ENCODE data around the gene UBE4A.

UBE4A gene

GRCh38 chr11:118359295-118359958, at the start of gene UBE4A:
Gene UBE4A, plus strand, starts transcription at chr11:118359600. Its CDS starts 5,481 bp downstream, at chr11:118365081.
- DNase-seq, result peak; percentile 96 to 98 (median 97)

- no peak for DNase-seq
These were observed 49.1 kb upstream of the UBE4A start for GRCh38 chr11:118310271-118310670.

- DNase-seq, result no peak
These were observed 48.5 kb upstream of the UBE4A start for GRCh38 chr11:118310781-118311485.

- no peak for DNase-seq
These were observed 47.9 kb upstream of the UBE4A start for GRCh38 chr11:118311518-118311917.

DNA sequence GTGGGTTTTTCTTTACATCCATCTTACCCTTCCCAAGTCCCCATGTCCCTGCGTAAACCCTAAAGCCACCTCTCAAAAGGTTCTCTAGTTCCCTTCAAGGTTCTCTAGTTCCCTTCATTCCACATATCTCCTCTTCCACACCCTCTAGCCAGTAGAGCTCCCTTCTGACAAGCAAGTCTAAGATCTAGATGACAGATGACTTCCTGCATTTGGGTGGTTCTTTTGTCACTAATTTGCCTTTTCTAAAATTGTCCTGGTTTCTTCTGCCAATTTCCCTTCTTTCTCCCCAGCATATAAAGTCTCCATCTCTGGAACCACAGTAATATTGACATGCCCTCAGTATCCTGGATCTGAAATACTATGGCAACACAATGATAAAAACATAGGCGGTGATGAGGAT, 47.1 kb upstream of the UBE4A start:
- no peak for DNase-seq

- no peak for DNase-seq
These were observed 46.2 kb upstream of the UBE4A start for GRCh38 chr11:118313242-118313641.

DNA sequence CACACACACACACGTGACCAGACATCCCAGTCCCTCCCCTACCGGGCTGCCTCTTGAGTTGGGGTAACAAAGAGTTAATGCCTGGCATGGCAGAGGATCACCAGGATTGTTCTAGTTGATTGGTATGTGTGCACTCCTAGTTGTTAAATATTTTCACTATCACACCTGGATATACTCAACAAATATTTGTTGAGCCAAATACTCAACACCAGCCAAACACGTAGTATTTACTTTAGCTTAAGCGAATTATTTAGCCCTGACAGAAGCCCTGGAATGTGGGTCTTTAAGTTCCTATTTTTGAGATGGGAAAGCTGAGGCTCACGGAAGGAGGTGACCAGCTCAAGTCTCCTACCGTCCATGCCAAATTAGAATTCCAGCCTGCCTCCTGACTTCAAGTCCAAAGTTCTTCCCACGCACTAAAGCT, 44.4 kb upstream of the UBE4A start:
- no peak for DNase-seq

- DNase-seq, result no peak
These were observed 41.3 kb upstream of the UBE4A start for GRCh38 chr11:118318124-118318523.

GRCh38 chr11:118318581-118319336, 40.6 kb upstream of the UBE4A start:
- peak; percentile 52 to 76 (median 62) for DNase-seq

DNA sequence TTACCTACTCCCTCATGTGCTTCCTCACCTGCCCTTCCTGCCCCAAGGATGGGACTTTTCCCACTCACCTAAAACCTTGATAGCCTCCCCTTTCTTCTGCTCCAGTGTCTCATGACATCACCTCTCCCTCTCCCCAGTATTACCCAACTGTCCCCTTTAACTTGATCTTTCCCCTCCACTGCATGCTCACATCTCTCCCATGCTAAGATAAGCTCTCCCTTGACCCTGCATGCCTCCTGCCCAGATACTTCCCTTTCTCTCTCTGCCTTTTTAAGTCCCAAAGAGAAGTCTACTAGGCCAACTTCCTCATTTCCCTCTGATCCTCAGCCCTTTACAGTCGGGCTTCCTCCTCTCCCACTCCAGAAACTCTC, 40.1 kb upstream of the UBE4A start:
- DNase-seq, result peak; percentile 79 to 85 (median 81)

DNA sequence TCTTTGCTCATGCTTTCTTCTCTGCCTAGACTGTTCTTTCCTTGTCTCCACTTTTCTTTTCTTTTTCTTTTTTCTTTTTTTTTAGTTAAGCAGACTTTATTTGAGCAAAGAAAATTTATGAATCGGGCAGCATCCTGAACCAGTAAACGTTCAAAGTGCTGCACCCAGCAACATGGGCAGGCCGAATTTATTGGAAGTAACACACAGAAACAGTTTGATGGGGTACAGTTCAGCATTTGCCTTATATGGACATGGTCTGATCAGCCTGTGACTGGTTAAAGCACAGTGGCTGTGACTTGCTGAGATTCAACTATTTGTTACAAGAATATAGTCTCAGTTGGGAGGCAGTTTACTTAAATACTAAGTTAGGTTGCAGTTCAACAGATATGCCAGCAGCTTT, 38.9 kb upstream of the UBE4A start:
- DNase-seq, result no peak

DNA sequence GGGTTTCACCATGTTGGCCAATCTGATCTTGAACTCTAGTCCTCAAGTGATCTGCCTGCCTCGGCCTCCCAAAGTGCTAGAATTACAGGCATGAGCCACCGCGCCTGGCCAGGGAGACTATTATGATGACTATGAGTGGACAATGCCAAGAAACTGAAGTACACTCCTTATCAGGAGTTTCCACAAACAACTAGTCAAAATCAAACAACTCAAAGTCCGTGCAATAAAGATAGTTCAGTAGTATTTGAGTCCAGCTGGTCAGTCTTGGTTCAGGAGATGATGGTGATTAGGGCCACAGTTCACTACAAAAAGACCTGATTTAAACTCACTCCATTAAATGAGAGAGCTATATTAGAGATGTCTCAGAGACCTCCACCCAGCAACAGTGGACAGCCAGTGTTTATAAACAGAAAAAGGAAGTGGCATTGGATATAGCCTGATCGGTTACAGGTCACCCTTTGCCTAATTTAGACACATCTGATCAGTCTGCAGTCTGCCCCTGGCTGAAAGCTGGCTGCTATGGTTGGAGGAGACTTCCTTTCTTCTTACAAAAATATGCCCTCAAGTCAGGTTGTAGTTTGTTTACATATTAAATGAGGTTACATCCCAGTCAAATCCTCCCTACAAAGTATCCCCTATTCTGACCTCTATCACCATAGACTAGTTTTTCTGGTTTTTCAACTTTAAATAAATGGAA, 37.9 kb upstream of the UBE4A start:
- peak in 2 of 3 donors; percentile 21 to 34 for DNase-seq

DNA sequence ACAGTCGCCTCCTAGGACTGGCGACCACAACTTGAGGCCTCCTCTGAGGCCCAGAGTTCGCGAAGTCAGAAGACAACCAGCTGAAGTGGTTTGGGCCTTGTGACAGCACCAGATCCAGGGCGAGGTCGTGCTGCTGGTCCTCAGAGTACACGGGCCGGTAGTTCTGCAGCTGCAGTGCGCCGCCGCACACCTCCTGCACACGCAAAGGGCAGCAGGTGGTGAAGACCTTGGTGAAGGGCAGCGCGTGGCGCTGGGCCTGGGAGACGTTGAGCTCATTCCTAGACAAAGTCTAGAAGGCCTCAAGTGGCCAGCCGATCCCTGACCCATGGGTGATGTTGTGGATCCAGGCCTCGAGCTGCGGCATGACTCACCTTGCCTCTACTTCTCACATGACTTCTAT, 36.7 kb upstream of the UBE4A start:
- DNase-seq, result no peak

DNA sequence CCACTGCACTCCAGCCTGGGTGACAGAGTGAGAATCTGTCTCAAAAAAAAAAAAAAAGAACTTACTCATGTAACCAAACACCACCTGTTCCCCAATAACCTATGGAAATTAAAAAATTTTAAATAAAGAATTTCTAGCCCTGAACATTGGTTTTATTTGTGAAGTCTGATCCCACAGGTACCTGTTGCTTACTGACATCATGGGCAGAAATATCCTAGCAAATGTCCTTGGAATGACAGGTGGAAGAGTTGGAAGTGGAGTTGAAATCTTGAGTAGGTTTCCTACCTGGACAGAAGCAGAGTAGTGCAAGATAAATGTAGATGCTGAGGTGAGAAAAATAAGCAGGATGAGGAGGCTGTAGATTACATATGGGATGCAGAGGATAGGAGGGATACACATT, 34.1 kb upstream of the UBE4A start:
- DNase-seq, result no peak

DNA sequence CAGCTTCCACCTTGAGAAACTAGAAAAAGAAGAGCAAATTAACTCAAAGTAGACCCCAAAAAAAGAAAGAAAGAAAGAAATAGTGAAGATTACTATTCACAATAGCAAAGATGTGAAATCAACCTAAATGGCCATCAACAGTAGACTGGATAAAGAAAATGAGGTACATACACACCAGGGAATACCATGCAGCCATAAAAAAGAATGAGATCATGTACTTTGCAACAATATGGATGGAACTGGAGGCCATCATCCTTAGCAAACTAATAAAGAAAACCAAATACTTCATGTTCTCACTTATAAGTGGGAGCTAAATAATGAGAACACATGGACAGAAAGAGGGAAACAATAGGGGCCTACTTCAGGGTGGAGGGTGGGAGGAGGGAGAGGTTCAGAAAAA, 30.7 kb upstream of the UBE4A start:
- DNase-seq, result no peak

DNA sequence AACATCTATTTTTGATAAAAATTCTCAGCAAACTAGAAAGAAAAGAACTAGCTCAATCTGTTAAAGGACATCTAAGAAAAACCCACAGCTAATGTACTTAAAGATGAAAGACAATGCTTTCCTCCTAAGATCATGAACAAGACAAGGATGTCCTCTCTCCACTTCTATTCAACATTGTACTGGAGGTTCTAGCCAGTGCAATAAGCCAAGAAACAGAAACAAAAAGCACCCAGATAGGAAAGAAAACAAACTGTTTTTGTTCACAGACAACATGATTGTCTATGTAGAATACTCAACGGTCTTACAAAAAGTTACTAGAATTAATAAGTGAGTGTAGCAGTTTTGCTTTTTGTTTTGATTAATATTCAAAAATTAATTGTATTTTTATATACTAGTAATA, 24.7 kb upstream of the UBE4A start:
- DNase-seq, result no peak

DNA sequence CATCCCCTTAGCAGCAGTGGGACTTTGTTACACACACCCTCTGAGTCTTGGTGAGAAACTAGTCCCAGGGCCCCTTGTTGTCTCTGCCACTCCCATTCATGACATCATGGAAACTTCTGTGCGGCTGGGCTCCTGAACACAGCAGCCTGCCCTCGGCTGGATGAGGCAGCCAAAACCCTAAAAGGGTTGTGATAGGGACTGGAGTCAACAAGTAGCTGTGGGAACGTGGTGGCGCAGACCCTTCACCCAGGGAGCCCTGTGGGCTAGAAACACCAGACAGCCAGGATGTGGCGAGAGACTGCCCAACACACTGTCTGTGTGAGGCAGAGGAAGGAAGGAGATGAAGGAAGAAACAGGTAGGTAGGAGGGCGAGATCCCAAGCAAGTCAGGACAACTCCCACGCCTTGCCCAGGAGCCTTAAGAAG, 20.8 kb upstream of the UBE4A start:
- DNase-seq, result no peak

- no peak for DNase-seq
These were observed 20.0 kb upstream of the UBE4A start for GRCh38 chr11:118339281-118339961.

- no peak for DNase-seq
These were observed 19.0 kb upstream of the UBE4A start for GRCh38 chr11:118340449-118340848.

- no peak for DNase-seq
These were observed 18.1 kb upstream of the UBE4A start for GRCh38 chr11:118341261-118341660.

GRCh38 chr11:118341815-118342489, 17.4 kb upstream of the UBE4A start:
- DNase-seq, result no peak
